HFFc6 (cell line): ENCODE measurements around the gene E4F1. TPM values are rescaled to one million over a fixed set of nuclear protein-coding genes. Genes with fewer than 3 reads are reported as not detected.

Experiments used
- DNase-seq: peaks from one replicate; pipeline ENCODE4 v3.0.0-alpha.2; 2018
- H3K27ac Mint-ChIP-seq: 2 replicates; pipeline ENCODE4 v1.8.0; 2020; ENCODE audit warnings: mild to moderate bottlenecking, mixed read lengths
- H3K27me3 Mint-ChIP-seq: 2 replicates; pipeline ENCODE4 v1.8.0; 2021; ENCODE audit warnings: mild to moderate bottlenecking, moderate library complexity, mixed read lengths; ENCODE audit not compliant: insufficient read depth
- H3K36me3 Mint-ChIP-seq: 2 replicates; pipeline ENCODE4 v1.8.0; 2021; ENCODE audit warnings: low read depth, mixed read lengths
- H3K4me1 Mint-ChIP-seq: 2 replicates; pipeline ENCODE4 v1.8.0; 2020; ENCODE audit warnings: low read depth, mixed read lengths
- H3K4me3 Mint-ChIP-seq: 2 replicates; pipeline ENCODE4 v1.8.0; 2020; ENCODE audit warnings: mild to moderate bottlenecking, moderate library complexity, mixed read lengths
- H3K9me3 Mint-ChIP-seq: 2 replicates; pipeline ENCODE4 v1.8.0; 2020; ENCODE audit warnings: mild to moderate bottlenecking, mixed read lengths
- CTCF ChIP-seq: fragments of 200-600 bp; sonication (generic); IDR thresholded peaks from 2 replicates; pipeline ENCODE4 v1.5.0; 2021; ENCODE audit warnings: antibody characterized with exemption, mild to moderate bottlenecking
- total RNA-seq, 6 experiments: library from RNA; stranded (reverse); fragmentation: NEBNext Ultra II Directional; extraction: Animal tissue kit (Norgen Biotek cat#: 25700); gene quantifications; 2 replicates in 1 of 6; 3 replicates in 5 of 6; pipeline ENCODE4 v1.2.3, GENCODE V29; 2021

Gene E4F1
- total RNA-seq, 6 experiments from 2014 or later = 15.8 to 19.8 (median 16.7) TPM

GRCh38 chr16:2188395-2188794 is 35.0 kb upstream of the E4F1 start:
- Mint-ChIP-seq H3K36me3 (no peaks in the 10 kb centered on the region), H3K4me3 (no peak overlapping the region), H3K9me3 (no peaks in the 10 kb centered on the region), H3K4me1 (no peaks in the 10 kb centered on the region), H3K27ac (no peak overlapping the region), H3K27me3 (peaks cover 4% of the 10 kb centered on the region)
- no peak for TF ChIP-seq CTCF
- no peak for DNase-seq

- no peak for TF ChIP-seq CTCF
- no peak for DNase-seq
These were observed 34.0 kb upstream of the E4F1 start for GRCh38 chr16:2189252-2189893.

GRCh38 chr16:2190002-2190658 is 33.3 kb upstream of the E4F1 start:
- H3K4me1 Mint-ChIP-seq = no peaks in the 10 kb centered on the region; the same call in 1 of the 2 replicates
- H3K36me3 Mint-ChIP-seq = no peaks in the 10 kb centered on the region
- no peaks in the 10 kb centered on the region for H3K9me3 Mint-ChIP-seq
- no peak for TF ChIP-seq CTCF
- no peak for DNase-seq
- no peak overlapping the region for H3K27ac Mint-ChIP-seq
- H3K27me3 Mint-ChIP-seq = peaks cover 6% of the 10 kb centered on the region; the same call in 1 of the 2 replicates
- H3K4me3 Mint-ChIP-seq = no peak overlapping the region

More at GRCh38 chr16:2189252-2189893, 34.0 kb upstream of the E4F1 start:
- no peaks in the 10 kb centered on the region; the same call in 1 of the 2 replicates for H3K4me1 Mint-ChIP-seq
- H3K9me3 Mint-ChIP-seq = no peaks in the 10 kb centered on the region
- no peak overlapping the region for H3K4me3 Mint-ChIP-seq
- peaks cover 4% of the 10 kb centered on the region for H3K27me3 Mint-ChIP-seq
- no peak overlapping the region for H3K27ac Mint-ChIP-seq
- no peaks in the 10 kb centered on the region for H3K36me3 Mint-ChIP-seq

- TF ChIP-seq CTCF = no peak
- Mint-ChIP-seq H3K9me3 (no peaks in the 10 kb centered on the region), H3K27ac (no peak overlapping the region), H3K4me1 (no peaks in the 10 kb centered on the region; the same call in 1 of the 2 replicates), H3K27me3 (peaks cover 9% of the 10 kb centered on the region; the same call in 1 of the 2 replicates), H3K4me3 (no peak overlapping the region), H3K36me3 (no peaks in the 10 kb centered on the region)
- DNase-seq = no peak
These were observed 32.5 kb upstream of the E4F1 start for GRCh38 chr16:2190659-2191445.

GRCh38 chr16:2191446-2191706 is 32.0 kb upstream of the E4F1 start:
- H3K4me1 Mint-ChIP-seq = no peaks in the 10 kb centered on the region; the same call in 1 of the 2 replicates
- H3K4me3 Mint-ChIP-seq = no peak overlapping the region
- peaks cover 5% of the 10 kb centered on the region; the same call in 1 of the 2 replicates for H3K27me3 Mint-ChIP-seq
- no peaks in the 10 kb centered on the region for H3K36me3 Mint-ChIP-seq
- no peak for DNase-seq
- H3K27ac Mint-ChIP-seq = no peak overlapping the region
- TF ChIP-seq CTCF = no peak
- no peaks in the 10 kb centered on the region for H3K9me3 Mint-ChIP-seq
